H1 (cell line): Measurements from ENCODE around the gene ELOA2. TPM values are rescaled to one million over a fixed set of nuclear protein-coding genes. Genes with fewer than 3 reads are reported as not detected.

Experiments
- CTCF ChIA-PET: fragments of 300-600 bp; sonication (Branson Sonifier 250); formaldehyde crosslinking; loops from one replicate; lab custom pipeline; 2021; ENCODE audit not compliant: partially characterized antibody; lab: Charles Lee
- POLR2A ChIA-PET: fragments of 300-600 bp; sonication (Branson Sonifier 250); formaldehyde crosslinking; loops from one replicate; lab custom pipeline; 2021; ENCODE audit warnings: inconsistent platforms; ENCODE audit not compliant: partially characterized antibody; lab: Charles Lee
- DNase-seq, 2 experiments: peaks; one replicate each; pipeline versions ENCODE4 v3.0.0 to v3.0.0-alpha.2; 2010 to 2022; ENCODE audit warnings: low spot score in 2 of 2, low read depth in 1 of 2, mixed read lengths in 1 of 2
- FAIRE-seq: peaks from 2 replicates; lab custom pipeline; 2011; peaks lifted over from hg19 to GRCh38; lab: Jason Lieb, UNC
- H2AFZ ChIP-seq: 2 replicates; pipeline ENCODE4 v1.8.1; 2012; ENCODE audit warnings: low read length, inconsistent platforms
- H2AK5ac ChIP-seq: 2 replicates; pipeline ENCODE4 v1.6.1; 2013; ENCODE audit warnings: low read depth, low read length
- H2BK120ac ChIP-seq: replicated peaks from 2 replicates; pipeline ENCODE3; 2013; ENCODE audit warnings: low read depth, low read length, inconsistent platforms
- H2BK12ac ChIP-seq: 2 replicates; pipeline ENCODE4 v1.6.1; 2013; ENCODE audit warnings: low read depth, low read length
- H2BK15ac ChIP-seq: 2 replicates; pipeline ENCODE4 v1.6.1; 2013; ENCODE audit warnings: low read length
- H2BK20ac ChIP-seq: 2 replicates; pipeline ENCODE4 v1.6.1; 2013; ENCODE audit warnings: low read length
- H2BK5ac ChIP-seq: 2 replicates; pipeline ENCODE4 v1.6.1; 2013; ENCODE audit warnings: low read depth, low read length
- H3K14ac ChIP-seq: 2 replicates; pipeline ENCODE4 v1.6.1; 2013; ENCODE audit warnings: inconsistent platforms; ENCODE audit not compliant: insufficient read length
- H3K18ac ChIP-seq: 2 replicates; pipeline ENCODE4 v1.6.1; 2013; ENCODE audit warnings: low read length; ENCODE audit errors: extremely low read depth
- H3K23ac ChIP-seq: 2 replicates; pipeline ENCODE4 v1.6.1; 2013; ENCODE audit warnings: inconsistent platforms; ENCODE audit not compliant: insufficient read length
- H3K23me2 ChIP-seq: 2 replicates; pipeline ENCODE4 v1.6.1; 2013; ENCODE audit warnings: low read depth, low read length
- H3K27ac ChIP-seq: 2 replicates; pipeline ENCODE4 v1.6.1; 2011; ENCODE audit warnings: low read depth, low read length, inconsistent platforms
- H3K27me3 ChIP-seq, 4 experiments: replicated peaks in 1 of 4; 1 replicate in 1 of 4; 2 replicates in 3 of 4; pipeline versions ENCODE4 v1.6.1 to v1.8.1; 2011 to 2013; ENCODE audit warnings: low read length in 3 of 4, mild to moderate bottlenecking in 3 of 4, inconsistent platforms in 2 of 4, mixed read lengths in 2 of 4, moderate library complexity in 1 of 4; ENCODE audit not compliant: control insufficient read depth in 3 of 4, insufficient read depth in 3 of 4; ENCODE audit errors: extremely low read depth in 1 of 4
- H3K36me3 ChIP-seq, 4 experiments: 2 replicates each; pipeline versions ENCODE4 v1.6.1 to v1.8.1; 2011 to 2013; ENCODE audit warnings: mild to moderate bottlenecking in 4 of 4, low read length in 3 of 4, moderate library complexity in 2 of 4, control low read depth in 1 of 4, inconsistent platforms in 1 of 4; ENCODE audit not compliant: insufficient read depth in 4 of 4, control insufficient read depth in 2 of 4
- H3K4ac ChIP-seq: replicated peaks from 2 replicates; pipeline ENCODE3; 2013; ENCODE audit warnings: low read length, low read depth, mixed read lengths, inconsistent platforms; ENCODE audit not compliant: insufficient read length
- H3K4me1 ChIP-seq, 4 experiments: replicated peaks in 1 of 4; 1 replicate in 1 of 4; 2 replicates in 3 of 4; pipeline versions ENCODE4 v1.6.1 to v1.8.1; 2011 to 2013; ENCODE audit warnings: low read length in 3 of 4, inconsistent platforms in 2 of 4, mixed read lengths in 1 of 4; ENCODE audit not compliant: insufficient read depth in 4 of 4, control insufficient read depth in 3 of 4
- H3K4me2 ChIP-seq, 2 experiments: 2 replicates each; pipeline versions ENCODE4 v1.6.1 to v1.8.1; 2011 to 2013; ENCODE audit warnings: low read depth in 2 of 2, low read length in 2 of 2, control low read depth in 1 of 2, inconsistent platforms in 1 of 2, mild to moderate bottlenecking in 1 of 2; ENCODE audit not compliant: insufficient read depth in 1 of 2
- H3K4me3 ChIP-seq, 4 experiments: fragments of 200-600, 300-600 bp in 1 of 4; sonication (generic), shearing (Covaris generic), sonication (Bioruptor Twin) in 1 of 4; 2 replicates each; pipeline versions ENCODE4 v1.5.1 to v1.8.1; 2011 to 2016; ENCODE audit warnings: low read length in 4 of 4, low read depth in 3 of 4, control low read depth in 2 of 4, inconsistent platforms in 2 of 4, mild to moderate bottlenecking in 2 of 4, mixed read lengths in 1 of 4, moderate library complexity in 1 of 4; ENCODE audit not compliant: insufficient read depth in 2 of 4; ENCODE audit errors: extremely low read depth in 1 of 4
- H3K56ac ChIP-seq: replicated peaks from 2 replicates; pipeline ENCODE3; 2013; ENCODE audit warnings: low read depth, mild to moderate bottlenecking, mixed read lengths, low read length, inconsistent platforms; ENCODE audit not compliant: insufficient read length
- H3K79me1 ChIP-seq: 2 replicates; pipeline ENCODE4 v1.6.1; 2013; ENCODE audit warnings: low read depth, low read length, control low read depth
- H3K79me2 ChIP-seq, 2 experiments: 2 replicates each; pipeline versions ENCODE4 v1.6.1 to v1.8.1; 2012 to 2013; ENCODE audit warnings: low read length in 2 of 2, mild to moderate bottlenecking in 2 of 2, inconsistent platforms in 1 of 2; ENCODE audit not compliant: insufficient read depth in 2 of 2, control insufficient read depth in 1 of 2
- H3K9ac ChIP-seq, 4 experiments: replicated peaks in 1 of 4; 1 replicate in 1 of 4; 2 replicates in 3 of 4; pipeline versions ENCODE4 v1.6.1 to v1.8.1; 2011 to 2013; ENCODE audit warnings: low read depth in 3 of 4, low read length in 3 of 4, control low read depth in 2 of 4, mild to moderate bottlenecking in 2 of 4, moderate library complexity in 2 of 4, inconsistent platforms in 1 of 4; ENCODE audit errors: extremely low read depth in 1 of 4
- H3K9me3 ChIP-seq, 2 experiments: 2 replicates each; pipeline versions ENCODE4 v1.6.1 to v1.8.1; 2012 to 2013; ENCODE audit warnings: mild to moderate bottlenecking in 2 of 2, moderate library complexity in 2 of 2, control low read depth in 1 of 2, inconsistent platforms in 1 of 2, low read depth in 1 of 2, low read length in 1 of 2, mixed read lengths in 1 of 2; ENCODE audit not compliant: insufficient read depth in 2 of 2
- H4K20me1 ChIP-seq, 2 experiments: replicated peaks in 1 of 2; 2 replicates each; pipeline versions ENCODE3 to v1.8.1; 2011 to 2013; ENCODE audit warnings: inconsistent platforms in 2 of 2, low read length in 2 of 2, mild to moderate bottlenecking in 1 of 2; ENCODE audit not compliant: insufficient read depth in 2 of 2, control insufficient read depth in 1 of 2
- H4K5ac ChIP-seq: 2 replicates; pipeline ENCODE4 v1.6.1; 2013; ENCODE audit warnings: low read length, low read depth, mixed read lengths, inconsistent platforms; ENCODE audit not compliant: insufficient read length
- H4K8ac ChIP-seq: 2 replicates; pipeline ENCODE4 v1.8.0; 2013; ENCODE audit warnings: mild to moderate bottlenecking, moderate library complexity, low read length, inconsistent platforms; ENCODE audit not compliant: insufficient read depth; ENCODE audit errors: extremely low read depth
- H4K91ac ChIP-seq: replicated peaks from 2 replicates; pipeline ENCODE3; 2013; ENCODE audit warnings: low read length, mixed read lengths, inconsistent platforms; ENCODE audit not compliant: insufficient read length
- POLR2AphosphoS5 ChIP-seq: IDR thresholded peaks from 2 replicates; pipeline ENCODE4 v1.6.1; 2011; ENCODE audit warnings: low read depth, low read length
- SIRT6 ChIP-seq: IDR thresholded peaks from one replicate; pipeline ENCODE4 v1.7.1; 2012; ENCODE audit warnings: low read length, inconsistent platforms
- WGBS, 2 experiments: shearing (Covaris generic) in 1 of 2; methylation state at CpG; one replicate each; pipeline versions ENCODE4 v1.1.6 to v1.1.7; 2013 to 2015; ENCODE audit warnings: low lambda C conversion rate in 2 of 2, mixed read lengths in 2 of 2, inconsistent platforms in 1 of 2, low coverage in 1 of 2, missing lambda C conversion rate in 1 of 2; ENCODE audit not compliant: insufficient replicate concordance in 2 of 2, insufficient coverage in 1 of 2, insufficient read length in 1 of 2; ENCODE audit errors: extremely low coverage in 1 of 2, missing lambda C conversion rate in 1 of 2; 5-methylcytosine and 5-hydroxymethylcytosine counted together
- polyA plus RNA-seq, 7 experiments: library from polyadenylated mRNA; depleted of rRNA in 3 of 7; stranded (reverse) in 5 of 7; unstranded in 2 of 7; fragments of >200 nt in 5 of 7; fragments of 200-250 nt in 2 of 7; gene quantifications; 1 replicate in 5 of 7; 2 replicates in 1 of 7; 4 replicates in 1 of 7; pipeline versions ENCODE4 v1.2.1 to v1.2.3, GENCODE V29; 2011 to 2013; ENCODE audit warnings: missing spikeins in 2 of 7, mixed read lengths in 2 of 7
- total RNA-seq: library from RNA; stranded (reverse); fragmentation: NEBNext Ultra II Directional; extraction: Animal tissue kit (Norgen Biotek cat#: 25700); gene quantifications from 2 replicates; pipeline ENCODE4 v1.2.1, GENCODE V29; 2021

ELOA2 gene
- total and polyA plus RNA-seq, 2 of the 8 experiments (the other 6 are each of a cell fraction or from before 2014, with no cell fraction given) = not detected

DNA sequence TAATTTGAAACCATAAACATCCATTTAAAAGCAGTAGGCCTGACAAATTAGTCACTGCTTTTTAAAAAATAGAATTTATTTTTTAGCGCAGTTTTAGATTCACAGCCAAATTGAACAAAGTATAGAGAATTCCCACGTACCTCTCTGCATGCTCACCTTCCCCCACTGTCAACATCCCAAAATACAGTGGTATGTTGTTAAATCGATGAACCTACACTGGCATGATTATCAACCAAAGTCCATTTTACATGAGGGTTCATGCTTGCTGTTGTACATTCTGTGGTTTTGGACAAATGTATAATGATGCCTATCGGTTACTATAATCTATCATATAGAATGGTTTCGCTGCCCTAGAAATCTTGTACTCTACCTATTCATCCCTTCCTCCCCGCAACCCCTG, 5.6 kb upstream of the ELOA2 start:
- H3K23ac ChIP-seq = no peak overlapping the region
- no peak overlapping the region for H2BK20ac ChIP-seq
- H3K4me1 ChIP-seq = no peaks in the 10 kb centered on the region
- no peak overlapping the region for H2BK5ac ChIP-seq
- no peaks in the 10 kb centered on the region for H3K79me1 ChIP-seq
- no peaks in the 10 kb centered on the region for H3K79me2 ChIP-seq
- H3K4me2 ChIP-seq = no peak overlapping the region
- no peak overlapping the region for H3K14ac ChIP-seq
- ChIA-PET CTCF (interaction anchor here (0.6 to 1.9 kb wide), 3 partner anchors 10 to 115 kb away, joined by 3 to 5 read pairs (median 4); no protein-coding TSS in a partner anchor), POLR2A (no interaction called here)
- H3K18ac ChIP-seq = no peak overlapping the region
- H3K9ac ChIP-seq = no peak overlapping the region
- no peaks in the 10 kb centered on the region for H3K9me3 ChIP-seq
- H2BK120ac ChIP-seq = no peak overlapping the region
- no peak overlapping the region for H3K4me3 ChIP-seq
- no peak overlapping the region for H3K56ac ChIP-seq
- H3K4ac ChIP-seq = no peak overlapping the region
- no peaks in the 10 kb centered on the region for H3K23me2 ChIP-seq
- FAIRE-seq = no peak
- no peak overlapping the region for H4K91ac ChIP-seq
- no peaks in the 10 kb centered on the region for H3K27me3 ChIP-seq
- H3K36me3 ChIP-seq = no peaks in the 10 kb centered on the region
- no peak overlapping the region for H2BK12ac ChIP-seq
- H2AFZ ChIP-seq = no peak overlapping the region
- 96% methylated on average over 5 of the region's 6 CpGs; no CpG with 5 or more reads in 1 of the 2 experiments for WGBS, 2 experiments
- H4K20me1 ChIP-seq = no peaks in the 10 kb centered on the region
- H4K8ac ChIP-seq = no peak overlapping the region
- H3K27ac ChIP-seq = no peak overlapping the region
- no peak overlapping the region for H4K5ac ChIP-seq
- TF ChIP-seq POLR2AphosphoS5 (no peak), SIRT6 (no peak)
- TF ChIP-seq, all 59 proteins: peak for 0
- DNase-seq = no peak
- no peak overlapping the region for H2AK5ac ChIP-seq
- no peak overlapping the region for H2BK15ac ChIP-seq
